ENCODE results near the gene UBAC2.

The UBAC2 gene

DNA sequence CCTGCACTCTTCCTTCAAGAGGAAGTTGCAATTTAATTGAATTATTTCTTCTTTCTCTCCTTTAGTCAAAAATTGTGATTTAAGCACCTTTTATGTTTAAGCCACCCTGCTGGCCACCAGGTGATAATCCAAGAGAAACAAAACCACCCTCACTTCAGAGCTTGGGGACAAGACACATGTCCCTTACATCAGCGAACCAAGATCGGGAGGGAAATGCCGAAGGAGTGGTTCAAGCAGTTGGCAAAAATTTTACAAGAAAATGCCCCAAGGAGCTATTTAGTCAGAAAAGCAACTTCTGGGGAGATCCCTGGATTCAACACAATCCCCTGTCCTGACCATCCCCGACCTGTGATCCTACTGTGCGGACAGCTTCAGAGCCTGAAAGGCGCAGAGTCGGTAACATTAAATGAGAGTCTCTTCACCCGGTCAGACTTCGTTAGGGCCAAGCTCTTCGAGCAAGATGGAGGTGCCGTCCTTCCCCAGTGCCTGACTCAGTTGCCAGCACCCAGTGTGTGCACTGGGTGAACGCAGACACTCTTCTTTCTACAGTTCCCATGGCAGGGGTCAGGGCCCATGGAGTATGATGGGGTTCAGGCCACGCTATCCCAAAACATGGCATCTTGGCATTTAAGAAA is 222.0 kb downstream of the UBAC2 start:
- TF ChIP-seq ZFP3 (CRISPR knock-in tag; IDR thresholded peaks at IDR 0.05) (no peak), ZC3H10 (CRISPR knock-in tag; IDR thresholded peaks at IDR 0.05) (no peak), GLIS3 (CRISPR knock-in tag; IDR thresholded peaks at IDR 0.05) (no peak), PPARA (CRISPR knock-in tag; IDR thresholded peaks at IDR 0.05; ENCODE audit: borderline replicate concordance) (no peak), ISL1 (CRISPR knock-in tag; IDR thresholded peaks at IDR 0.05) (no peak), ZFP30 (CRISPR knock-in tag; IDR thresholded peaks at IDR 0.05) (no peak), ZNF565 (CRISPR knock-in tag; conservative IDR thresholded peaks at IDR 0.05; ENCODE audit: low read depth) (no peak), OSR1 (CRISPR knock-in tag; IDR thresholded peaks at IDR 0.05) (no peak), ARNTL (CRISPR knock-in tag; IDR thresholded peaks at IDR 0.05; ENCODE audit: borderline replicate concordance, low read depth) (no peak), ZNF8 (CRISPR knock-in tag; IDR thresholded peaks at IDR 0.05) (no peak), ZNF70 (CRISPR knock-in tag; IDR thresholded peaks at IDR 0.05) (no peak), ESRRG (CRISPR knock-in tag; IDR thresholded peaks at IDR 0.05) (no peak), TOX (CRISPR knock-in tag; IDR thresholded peaks at IDR 0.05; ENCODE audit: borderline replicate concordance) (no peak), RARB (CRISPR knock-in tag; IDR thresholded peaks at IDR 0.05) (no peak), BACH2 (CRISPR knock-in tag; IDR thresholded peaks at IDR 0.05; ENCODE audit: borderline replicate concordance) (no peak)
- TF ChIP-seq, protein P1, sequence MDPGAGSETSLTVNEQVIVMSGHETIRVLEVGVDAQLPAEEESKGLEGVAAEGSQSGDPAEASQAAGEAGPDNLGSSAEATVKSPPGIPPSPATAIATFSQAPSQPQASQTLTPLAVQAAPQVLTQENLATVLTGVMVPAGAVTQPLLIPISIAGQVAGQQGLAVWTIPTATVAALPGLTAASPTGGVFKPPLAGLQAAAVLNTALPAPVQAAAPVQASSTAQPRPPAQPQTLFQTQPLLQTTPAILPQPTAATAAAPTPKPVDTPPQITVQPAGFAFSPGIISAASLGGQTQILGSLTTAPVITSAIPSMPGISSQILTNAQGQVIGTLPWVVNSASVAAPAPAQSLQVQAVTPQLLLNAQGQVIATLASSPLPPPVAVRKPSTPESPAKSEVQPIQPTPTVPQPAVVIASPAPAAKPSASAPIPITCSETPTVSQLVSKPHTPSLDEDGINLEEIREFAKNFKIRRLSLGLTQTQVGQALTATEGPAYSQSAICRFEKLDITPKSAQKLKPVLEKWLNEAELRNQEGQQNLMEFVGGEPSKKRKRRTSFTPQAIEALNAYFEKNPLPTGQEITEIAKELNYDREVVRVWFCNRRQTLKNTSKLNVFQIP (CRISPR knock-in tag; IDR thresholded peaks at IDR 0.05; ENCODE audit: borderline replicate concordance, low read depth) = no peak
- TF ChIP-seq, protein P2, sequence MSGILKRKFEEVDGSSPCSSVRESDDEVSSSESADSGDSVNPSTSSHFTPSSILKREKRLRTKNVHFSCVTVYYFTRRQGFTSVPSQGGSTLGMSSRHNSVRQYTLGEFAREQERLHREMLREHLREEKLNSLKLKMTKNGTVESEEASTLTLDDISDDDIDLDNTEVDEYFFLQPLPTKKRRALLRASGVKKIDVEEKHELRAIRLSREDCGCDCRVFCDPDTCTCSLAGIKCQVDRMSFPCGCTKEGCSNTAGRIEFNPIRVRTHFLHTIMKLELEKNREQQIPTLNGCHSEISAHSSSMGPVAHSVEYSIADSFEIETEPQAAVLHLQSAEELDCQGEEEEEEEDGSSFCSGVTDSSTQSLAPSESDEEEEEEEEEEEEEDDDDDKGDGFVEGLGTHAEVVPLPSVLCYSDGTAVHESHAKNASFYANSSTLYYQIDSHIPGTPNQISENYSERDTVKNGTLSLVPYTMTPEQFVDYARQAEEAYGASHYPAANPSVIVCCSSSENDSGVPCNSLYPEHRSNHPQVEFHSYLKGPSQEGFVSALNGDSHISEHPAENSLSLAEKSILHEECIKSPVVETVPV (CRISPR knock-in tag; IDR thresholded peaks at IDR 0.05) = no peak
- TF ChIP-seq, protein P3, sequence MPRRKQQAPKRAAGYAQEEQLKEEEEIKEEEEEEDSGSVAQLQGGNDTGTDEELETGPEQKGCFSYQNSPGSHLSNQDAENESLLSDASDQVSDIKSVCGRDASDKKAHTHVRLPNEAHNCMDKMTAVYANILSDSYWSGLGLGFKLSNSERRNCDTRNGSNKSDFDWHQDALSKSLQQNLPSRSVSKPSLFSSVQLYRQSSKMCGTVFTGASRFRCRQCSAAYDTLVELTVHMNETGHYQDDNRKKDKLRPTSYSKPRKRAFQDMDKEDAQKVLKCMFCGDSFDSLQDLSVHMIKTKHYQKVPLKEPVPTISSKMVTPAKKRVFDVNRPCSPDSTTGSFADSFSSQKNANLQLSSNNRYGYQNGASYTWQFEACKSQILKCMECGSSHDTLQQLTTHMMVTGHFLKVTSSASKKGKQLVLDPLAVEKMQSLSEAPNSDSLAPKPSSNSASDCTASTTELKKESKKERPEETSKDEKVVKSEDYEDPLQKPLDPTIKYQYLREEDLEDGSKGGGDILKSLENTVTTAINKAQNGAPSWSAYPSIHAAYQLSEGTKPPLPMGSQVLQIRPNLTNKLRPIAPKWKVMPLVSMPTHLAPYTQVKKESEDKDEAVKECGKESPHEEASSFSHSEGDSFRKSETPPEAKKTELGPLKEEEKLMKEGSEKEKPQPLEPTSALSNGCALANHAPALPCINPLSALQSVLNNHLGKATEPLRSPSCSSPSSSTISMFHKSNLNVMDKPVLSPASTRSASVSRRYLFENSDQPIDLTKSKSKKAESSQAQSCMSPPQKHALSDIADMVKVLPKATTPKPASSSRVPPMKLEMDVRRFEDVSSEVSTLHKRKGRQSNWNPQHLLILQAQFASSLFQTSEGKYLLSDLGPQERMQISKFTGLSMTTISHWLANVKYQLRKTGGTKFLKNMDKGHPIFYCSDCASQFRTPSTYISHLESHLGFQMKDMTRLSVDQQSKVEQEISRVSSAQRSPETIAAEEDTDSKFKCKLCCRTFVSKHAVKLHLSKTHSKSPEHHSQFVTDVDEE (CRISPR knock-in tag; IDR thresholded peaks at IDR 0.05) = no peak
- TF ChIP-seq, protein P4, sequence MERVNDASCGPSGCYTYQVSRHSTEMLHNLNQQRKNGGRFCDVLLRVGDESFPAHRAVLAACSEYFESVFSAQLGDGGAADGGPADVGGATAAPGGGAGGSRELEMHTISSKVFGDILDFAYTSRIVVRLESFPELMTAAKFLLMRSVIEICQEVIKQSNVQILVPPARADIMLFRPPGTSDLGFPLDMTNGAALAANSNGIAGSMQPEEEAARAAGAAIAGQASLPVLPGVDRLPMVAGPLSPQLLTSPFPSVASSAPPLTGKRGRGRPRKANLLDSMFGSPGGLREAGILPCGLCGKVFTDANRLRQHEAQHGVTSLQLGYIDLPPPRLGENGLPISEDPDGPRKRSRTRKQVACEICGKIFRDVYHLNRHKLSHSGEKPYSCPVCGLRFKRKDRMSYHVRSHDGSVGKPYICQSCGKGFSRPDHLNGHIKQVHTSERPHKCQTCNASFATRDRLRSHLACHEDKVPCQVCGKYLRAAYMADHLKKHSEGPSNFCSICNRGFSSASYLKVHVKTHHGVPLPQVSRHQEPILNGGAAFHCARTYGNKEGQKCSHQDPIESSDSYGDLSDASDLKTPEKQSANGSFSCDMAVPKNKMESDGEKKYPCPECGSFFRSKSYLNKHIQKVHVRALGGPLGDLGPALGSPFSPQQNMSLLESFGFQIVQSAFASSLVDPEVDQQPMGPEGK (CRISPR knock-in tag; IDR thresholded peaks at IDR 0.05; ENCODE audit: borderline replicate concordance) = no peak
- ATAC-seq = no peak

DNA sequence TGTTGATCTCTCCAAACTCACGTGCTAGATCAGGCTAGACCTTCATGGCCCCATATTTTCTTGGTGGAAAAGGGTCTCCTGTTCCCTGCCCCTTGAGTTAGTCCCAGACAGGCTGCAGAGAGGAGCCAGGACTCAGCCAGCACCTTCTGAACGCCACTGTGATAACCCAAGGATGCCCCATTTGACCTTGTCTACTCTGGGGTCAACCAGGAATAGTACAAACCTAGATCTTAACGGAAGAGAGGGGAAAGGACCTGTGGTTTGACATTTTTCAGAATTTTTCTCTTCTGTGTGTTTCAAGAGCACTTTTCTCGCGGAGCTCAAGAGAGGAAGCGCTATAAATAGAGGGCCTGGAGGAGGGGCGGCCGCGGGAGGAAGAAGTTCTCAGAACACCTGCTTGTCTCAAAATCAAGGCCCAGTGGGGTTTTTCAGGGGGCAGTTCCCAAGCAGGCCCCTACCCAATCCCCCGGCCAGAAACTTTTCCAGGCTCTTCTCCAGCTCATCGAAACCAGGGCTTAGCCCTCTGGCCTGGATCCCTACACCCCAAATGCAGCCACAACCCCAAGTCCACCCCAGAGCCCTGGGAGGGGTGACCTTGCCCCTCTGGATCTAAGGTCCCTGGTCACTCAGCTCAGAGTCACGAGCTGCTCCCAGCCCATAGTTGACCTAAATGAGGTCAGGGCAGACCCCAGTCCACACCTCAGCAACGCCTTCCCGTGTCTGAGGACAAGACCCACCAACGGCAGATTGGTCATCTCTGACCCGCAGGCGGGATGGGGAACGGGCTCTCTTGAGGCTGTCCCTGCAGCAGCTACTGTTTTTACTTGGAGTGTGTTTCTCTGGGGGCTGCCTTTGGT is 225.1 kb downstream of the UBAC2 start:
- TF ChIP-seq, protein P4 (CRISPR knock-in tag; IDR thresholded peaks at IDR 0.05; ENCODE audit: borderline replicate concordance) = no peak
- TF ChIP-seq, protein P3 (CRISPR knock-in tag; IDR thresholded peaks at IDR 0.05) = no peak
- TF ChIP-seq SNAI2 (CRISPR knock-in tag; IDR thresholded peaks at IDR 0.05) (no peak), ARNTL (CRISPR knock-in tag; IDR thresholded peaks at IDR 0.05; ENCODE audit: borderline replicate concordance, low read depth) (no peak), BACH2 (CRISPR knock-in tag; IDR thresholded peaks at IDR 0.05; ENCODE audit: borderline replicate concordance) (no peak), OSR1 (CRISPR knock-in tag; IDR thresholded peaks at IDR 0.05) (no peak), ZFP3 (CRISPR knock-in tag; IDR thresholded peaks at IDR 0.05) (no peak)
- TF ChIP-seq, protein P2 (CRISPR knock-in tag; IDR thresholded peaks at IDR 0.05) = no peak
- ATAC-seq = no peak
